Liver (tissue), 1 donor: ENCODE results near the gene ANKRD29.

Experiments
- HNF4G ChIP-seq: IDR thresholded peaks from 2 replicates; pipeline ENCODE4 v1.6.1; 2016; ENCODE audit warnings: antibody characterized with exemption
- NR2F2 ChIP-seq: IDR thresholded peaks from 2 replicates; pipeline ENCODE4 v1.6.1; 2016; ENCODE audit warnings: antibody characterized with exemption
- donor health status: healthy.

DNA sequence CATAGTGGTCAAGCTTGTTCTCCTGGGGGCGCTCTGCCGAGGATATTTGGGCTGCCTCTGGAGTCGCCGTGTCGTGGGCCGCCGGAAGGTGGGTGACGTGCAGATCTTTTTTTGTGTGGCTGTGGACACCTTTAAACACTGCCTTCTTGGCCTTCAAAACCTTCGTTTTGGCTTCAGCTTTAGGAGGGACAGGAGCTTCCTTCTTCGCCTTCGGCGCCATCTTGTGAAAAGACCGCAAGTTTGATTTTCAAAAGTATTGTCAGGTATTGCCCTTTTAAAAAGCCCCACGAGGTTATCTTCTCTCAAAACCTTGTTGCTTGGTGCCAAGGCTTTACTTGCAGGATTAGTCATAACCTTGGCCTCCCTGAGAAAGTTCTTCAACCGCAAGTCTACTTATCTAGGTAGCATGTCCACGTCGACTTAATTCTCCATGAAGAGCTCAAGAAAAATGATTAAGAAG is 47.4 kb upstream of the ANKRD29 start:
- TF ChIP-seq HNF4G (no peak), NR2F2 (no peak)
